ENCODE measurements around the gene MAP4K2.
"Not testable (repeated sequence)": the region's sequence is repeated elsewhere in the genome, so short reads cannot be mapped to it uniquely, and the experiment has no call there.

MAP4K2 gene

GRCh38 chr11:64846998-64847666 lies 44.1 kb upstream of the MAP4K2 start:
- no peak overlapping the region for H3K4me3 ChIP-seq (ENCODE audit: low read length)
- no peaks in the 10 kb centered on the region for H3K9me2 ChIP-seq (replicated peaks; ENCODE audit: insufficient read depth, low read length)
- H4K20me1 ChIP-seq (ENCODE audit: insufficient read depth, low read length) = no peaks in the 10 kb centered on the region
- H3K27ac ChIP-seq (ENCODE audit: low read length) = no peak overlapping the region
- no peaks in the 10 kb centered on the region for H3K36me3 ChIP-seq (replicated peaks; ENCODE audit: insufficient read depth, low read length)
- H3K9ac ChIP-seq (ENCODE audit: low read length) = no peak overlapping the region
- no peaks in the 10 kb centered on the region for H3K27me3 ChIP-seq (replicated peaks; ENCODE audit: insufficient read depth, low read length)
- H3F3A ChIP-seq (ENCODE audit: insufficient read depth, low read length) = peaks cover 16% of the 10 kb centered on the region
- DNase-seq = peak; percentile 81
- H3K4me2 ChIP-seq (ENCODE audit: low read depth, low read length) = no peak overlapping the region
- peak overlapping the region; percentile 46 for H2AFZ ChIP-seq (ENCODE audit: low read length)
- peaks cover 46% of the 10 kb centered on the region for H3K4me1 ChIP-seq (ENCODE audit: low read length)
- H3K9me3 ChIP-seq (replicated peaks; ENCODE audit: insufficient read depth, low read length) = no peaks in the 10 kb centered on the region
- no peak for TF ChIP-seq EZH2phosphoT487 (IDR thresholded peaks at IDR 0.05; ENCODE audit: low read length)
- peak; percentile 95 for TF ChIP-seq CTCF (IDR thresholded peaks at IDR 0.05; ENCODE audit: low read length)
- peaks cover 18% of the 10 kb centered on the region for H3K79me2 ChIP-seq (ENCODE audit: low read length)

- not testable (repeated sequence) for H2AFZ ChIP-seq (ENCODE audit: low read length); H3K36me3 ChIP-seq (replicated peaks; ENCODE audit: insufficient read depth, low read length); H3K9me3 ChIP-seq (replicated peaks; ENCODE audit: insufficient read depth, low read length); H3K27ac ChIP-seq (ENCODE audit: low read length); H3K4me2 ChIP-seq (ENCODE audit: low read depth, low read length); H3K9ac ChIP-seq (ENCODE audit: low read length); H3F3A ChIP-seq (ENCODE audit: insufficient read depth, low read length); H4K20me1 ChIP-seq (ENCODE audit: insufficient read depth, low read length); DNase-seq; H3K4me3 ChIP-seq (ENCODE audit: low read length); H3K27me3 ChIP-seq (replicated peaks; ENCODE audit: insufficient read depth, low read length); H3K9me2 ChIP-seq (replicated peaks; ENCODE audit: insufficient read depth, low read length)
- Histone ChIP-seq H3K4me1 (ENCODE audit: low read length) (peaks cover 38% of the 10 kb centered on the region), H3K79me2 (ENCODE audit: low read length) (peaks cover 20% of the 10 kb centered on the region)
These were observed 42.7 kb upstream of the MAP4K2 start for GRCh38 chr11:64845776-64846129.

GRCh38 chr11:64845129-64845775 lies 42.2 kb upstream of the MAP4K2 start:
- TF ChIP-seq EZH2phosphoT487 (IDR thresholded peaks at IDR 0.05; ENCODE audit: low read length) = no peak
- no peak for TF ChIP-seq CTCF (IDR thresholded peaks at IDR 0.05; ENCODE audit: low read length)
- TF ChIP-seq EZH2 (optimal IDR thresholded peaks at IDR 0.05; ENCODE audit: low read depth, low read length) = no peak
- H3K4me3 ChIP-seq (ENCODE audit: low read length) = peak overlapping the region; percentile 78
- no peak for DNase-seq
- H3K9ac ChIP-seq (ENCODE audit: low read length) = peak overlapping the region; percentile 65; the same call in 1 of the 2 replicates
- peak overlapping the region; percentile 80 for H2AFZ ChIP-seq (ENCODE audit: low read length)
- no peaks in the 10 kb centered on the region for H3K9me2 ChIP-seq (replicated peaks; ENCODE audit: insufficient read depth, low read length)
- peaks cover 34% of the 10 kb centered on the region for H3K4me1 ChIP-seq (ENCODE audit: low read length)
- H3K9me3 ChIP-seq (replicated peaks; ENCODE audit: insufficient read depth, low read length) = no peaks in the 10 kb centered on the region
- H3F3A ChIP-seq (ENCODE audit: insufficient read depth, low read length) = peaks cover under 1% of the 10 kb centered on the region; the same call in 1 of the 2 replicates
- no peak overlapping the region for H3K27ac ChIP-seq (ENCODE audit: low read length)
- peak overlapping the region; percentile 78 for H3K4me2 ChIP-seq (ENCODE audit: low read depth, low read length)
- peaks cover 20% of the 10 kb centered on the region for H3K79me2 ChIP-seq (ENCODE audit: low read length)
- H3K27me3 ChIP-seq (replicated peaks; ENCODE audit: insufficient read depth, low read length) = no peaks in the 10 kb centered on the region
- H3K36me3 ChIP-seq (replicated peaks; ENCODE audit: insufficient read depth, low read length) = no peaks in the 10 kb centered on the region
- no peaks in the 10 kb centered on the region for H4K20me1 ChIP-seq (ENCODE audit: insufficient read depth, low read length)

Measured in MM.1S (cell line).